Osteocyte (in vitro differentiated cells): Measurements from ENCODE around the gene EXD1. TPM values are rescaled to one million over a fixed set of nuclear protein-coding genes. Genes with fewer than 3 reads are reported as not detected.
"Not testable (repeated sequence)": the region's sequence is repeated elsewhere in the genome, so short reads cannot be mapped to it uniquely, and the experiment has no call there.

ENCODE experiments used
- DNase-seq: peaks from one replicate; pipeline ENCODE4 v3.0.0; 2021; ENCODE audit warnings: mixed read lengths; ENCODE audit not compliant: unreplicated experiment; ENCODE audit errors: extremely low spot score
- H3K27ac Mint-ChIP-seq: one replicate; pipeline ENCODE4 v1.8.0; 2021; ENCODE audit warnings: mild to moderate bottlenecking, mixed read lengths; ENCODE audit not compliant: unreplicated experiment
- H3K27me3 Mint-ChIP-seq: one replicate; pipeline ENCODE4 v1.8.0; 2021; ENCODE audit warnings: mixed read lengths; ENCODE audit not compliant: unreplicated experiment
- H3K36me3 Mint-ChIP-seq: one replicate; pipeline ENCODE4 v1.8.0; 2021; ENCODE audit warnings: mixed read lengths; ENCODE audit not compliant: unreplicated experiment
- H3K4me1 Mint-ChIP-seq: one replicate; pipeline ENCODE4 v1.8.0; 2021; ENCODE audit warnings: mixed read lengths; ENCODE audit not compliant: unreplicated experiment
- H3K4me3 Mint-ChIP-seq: one replicate; pipeline ENCODE4 v1.8.0; 2021; ENCODE audit warnings: mild to moderate bottlenecking, moderate library complexity, mixed read lengths; ENCODE audit not compliant: unreplicated experiment
- H3K9me3 Mint-ChIP-seq: one replicate; pipeline ENCODE4 v1.8.0; 2021; ENCODE audit warnings: mixed read lengths; ENCODE audit not compliant: unreplicated experiment
- total RNA-seq: library from RNA; stranded (reverse); gene quantifications from 2 replicates; pipeline ENCODE4 v1.2.1, GENCODE V29; 2021
- TF ChIP-seq, protein P1 (sequence below): fragments of 200-600 bp; sonication (generic); IDR thresholded peaks from 2 replicates; pipeline ENCODE4 v1.5.0; 2021; ENCODE audit warnings: antibody characterized with exemption, mild to moderate bottlenecking, moderate library complexity

Gene EXD1
- total RNA-seq, 1 donor from 2014 or later, result not detected

DNA sequence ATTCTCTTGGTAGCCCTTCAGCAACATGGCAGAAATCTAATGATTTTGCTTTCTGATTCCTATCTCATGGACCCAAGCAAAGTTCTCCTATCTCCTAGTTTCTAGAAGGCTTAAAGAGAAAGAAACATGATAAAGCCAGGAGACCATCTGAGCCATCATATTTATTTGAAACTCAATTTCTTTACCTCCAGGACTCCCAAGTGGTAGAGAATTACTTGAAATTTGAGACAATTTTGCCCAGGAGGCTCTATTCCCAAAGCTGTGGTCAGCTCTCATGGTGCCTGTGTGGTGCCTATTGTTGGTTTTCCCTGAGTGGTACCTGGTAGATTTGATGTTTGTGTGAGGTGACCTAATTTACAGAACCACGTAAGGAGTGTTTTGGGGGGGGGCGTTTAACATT, 39.3 kb upstream of the EXD1 start:
- TF ChIP-seq, protein P1, sequence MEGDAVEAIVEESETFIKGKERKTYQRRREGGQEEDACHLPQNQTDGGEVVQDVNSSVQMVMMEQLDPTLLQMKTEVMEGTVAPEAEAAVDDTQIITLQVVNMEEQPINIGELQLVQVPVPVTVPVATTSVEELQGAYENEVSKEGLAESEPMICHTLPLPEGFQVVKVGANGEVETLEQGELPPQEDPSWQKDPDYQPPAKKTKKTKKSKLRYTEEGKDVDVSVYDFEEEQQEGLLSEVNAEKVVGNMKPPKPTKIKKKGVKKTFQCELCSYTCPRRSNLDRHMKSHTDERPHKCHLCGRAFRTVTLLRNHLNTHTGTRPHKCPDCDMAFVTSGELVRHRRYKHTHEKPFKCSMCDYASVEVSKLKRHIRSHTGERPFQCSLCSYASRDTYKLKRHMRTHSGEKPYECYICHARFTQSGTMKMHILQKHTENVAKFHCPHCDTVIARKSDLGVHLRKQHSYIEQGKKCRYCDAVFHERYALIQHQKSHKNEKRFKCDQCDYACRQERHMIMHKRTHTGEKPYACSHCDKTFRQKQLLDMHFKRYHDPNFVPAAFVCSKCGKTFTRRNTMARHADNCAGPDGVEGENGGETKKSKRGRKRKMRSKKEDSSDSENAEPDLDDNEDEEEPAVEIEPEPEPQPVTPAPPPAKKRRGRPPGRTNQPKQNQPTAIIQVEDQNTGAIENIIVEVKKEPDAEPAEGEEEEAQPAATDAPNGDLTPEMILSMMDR, result no peak
- DNase-seq, result no peak
- Mint-ChIP-seq H3K9me3 (no peaks in the 10 kb centered on the region), H3K27me3 (no peaks in the 10 kb centered on the region), H3K4me1 (no peaks in the 10 kb centered on the region), H3K27ac (no peak overlapping the region), H3K4me3 (no peak overlapping the region), H3K36me3 (peaks cover 25% of the 10 kb centered on the region)

GRCh38 chr15:41263891-41264351, 33.4 kb upstream of the EXD1 start:
- TF ChIP-seq, protein P1, result no peak
- Mint-ChIP-seq H3K27me3 (no peaks in the 10 kb centered on the region), H3K36me3 (peaks cover 31% of the 10 kb centered on the region), H3K4me1 (no peaks in the 10 kb centered on the region), H3K27ac (no peak overlapping the region), H3K4me3 (no peak overlapping the region), H3K9me3 (no peaks in the 10 kb centered on the region)
- no peak for DNase-seq

- H3K36me3 Mint-ChIP-seq, result peaks cover 39% of the 10 kb centered on the region
- no peaks in the 10 kb centered on the region for H3K9me3 Mint-ChIP-seq
- H3K27me3 Mint-ChIP-seq, result no peaks in the 10 kb centered on the region
- no peak for DNase-seq
- no peaks in the 10 kb centered on the region for H3K4me1 Mint-ChIP-seq
- TF ChIP-seq, protein P1, result no peak
- H3K4me3 Mint-ChIP-seq, result no peak overlapping the region
- H3K27ac Mint-ChIP-seq, result no peak overlapping the region
Observed at GRCh38 chr15:41262571-41262970, 32.0 kb upstream of the EXD1 start.

GRCh38 chr15:41260924-41261323, 30.4 kb upstream of the EXD1 start:
- not testable (repeated sequence) for H3K9me3 Mint-ChIP-seq, H3K4me3 Mint-ChIP-seq, DNase-seq, H3K4me1 Mint-ChIP-seq, H3K27me3 Mint-ChIP-seq, H3K27ac Mint-ChIP-seq
- H3K36me3 Mint-ChIP-seq, result peaks cover 33% of the 10 kb centered on the region

DNA sequence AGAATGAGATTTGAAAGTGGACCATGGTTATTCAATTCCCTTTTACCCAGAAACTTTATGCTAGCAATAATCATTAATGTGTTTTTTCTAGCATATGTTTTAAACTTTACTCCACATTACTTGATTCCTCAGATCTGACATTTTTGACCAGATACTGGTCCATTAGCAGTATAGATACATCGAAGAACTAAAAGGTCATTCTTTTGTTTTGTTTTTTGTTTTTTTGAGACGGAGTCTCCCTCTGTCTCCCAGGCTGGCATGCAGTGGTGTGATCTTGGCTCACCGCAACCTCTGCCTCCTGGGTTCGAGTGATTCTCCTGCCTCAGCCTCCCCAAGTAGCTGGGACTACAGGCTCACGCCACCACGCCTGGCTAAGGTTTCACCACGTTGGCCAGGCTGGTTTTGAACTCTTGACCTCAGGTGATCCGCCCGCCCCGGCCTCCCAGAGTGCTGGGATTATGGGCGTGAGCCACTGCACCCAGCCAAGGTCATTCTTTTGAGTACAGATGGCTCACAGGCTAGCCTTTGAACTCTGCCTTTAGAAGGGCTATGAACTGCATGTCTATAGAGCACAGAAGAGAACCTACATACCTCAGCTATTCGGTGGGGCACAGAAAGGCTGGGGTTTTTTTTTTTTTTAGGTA, 29.1 kb upstream of the EXD1 start:
- no peak overlapping the region for H3K27ac Mint-ChIP-seq
- TF ChIP-seq, protein P1, result no peak

More for the DNA sequence above, 29.1 kb upstream of the EXD1 start:
- peaks cover 31% of the 10 kb centered on the region for H3K36me3 Mint-ChIP-seq
- H3K27me3 Mint-ChIP-seq, result no peaks in the 10 kb centered on the region
- no peak for DNase-seq
- no peaks in the 10 kb centered on the region for H3K4me1 Mint-ChIP-seq
- H3K4me3 Mint-ChIP-seq, result no peak overlapping the region
- H3K9me3 Mint-ChIP-seq, result no peaks in the 10 kb centered on the region
